ENCODE data around the gene AKNA. TPM values are rescaled to one million over a fixed set of nuclear protein-coding genes. Genes with fewer than 3 reads are reported as not detected.

AKNA gene
- total and polyA plus RNA-seq, 2 of the 8 experiments (the other 6 are each of a cell fraction or from before 2014, with no cell fraction given) = 21.0 to 27.4 TPM

Other genes starting within 250 kb of the AKNA start
- 22.5 and 22.8 TPM in 2 replicates for gene COL27A1, start 232.4 kb downstream of the AKNA start, total RNA-seq (2021; fragmentation: NEBNext Ultra II Directional; extraction: Animal tissue kit (Norgen Biotek cat#: 25700))
- 15.1 and 26.0 TPM in 2 replicates for gene COL27A1, start 232.4 kb downstream of the AKNA start, polyA plus RNA-seq (2011; rRNA removed)
- gene ORM1, start 64.9 kb downstream of the AKNA start, total RNA-seq (2021; fragmentation: NEBNext Ultra II Directional; extraction: Animal tissue kit (Norgen Biotek cat#: 25700)) = not detected in 2 replicates
- gene ORM1, start 64.9 kb downstream of the AKNA start, polyA plus RNA-seq (2011; rRNA removed) = 0.32 TPM in 1 of 2 replicates, not detected in the other
- gene ORM2, start 58.1 kb downstream of the AKNA start, total RNA-seq (2021; fragmentation: NEBNext Ultra II Directional; extraction: Animal tissue kit (Norgen Biotek cat#: 25700)) = 0.90 TPM in 1 of 2 replicates, not detected in the other
- gene ORM2, start 58.1 kb downstream of the AKNA start, polyA plus RNA-seq (2011; rRNA removed) = 0.66 and 1.3 TPM in 2 replicates
- 7.4 and 7.7 TPM in 2 replicates for gene WHRN, start 117.5 kb upstream of the AKNA start, total RNA-seq (2021; fragmentation: NEBNext Ultra II Directional; extraction: Animal tissue kit (Norgen Biotek cat#: 25700))
- gene WHRN, start 117.5 kb upstream of the AKNA start, polyA plus RNA-seq (2011; rRNA removed) = 4.4 and 8.3 TPM in 2 replicates
- 112 and 114 TPM in 2 replicates for gene ATP6V1G1, start 199.8 kb upstream of the AKNA start, total RNA-seq (2021; fragmentation: NEBNext Ultra II Directional; extraction: Animal tissue kit (Norgen Biotek cat#: 25700))
- gene ATP6V1G1, start 199.8 kb upstream of the AKNA start, polyA plus RNA-seq (2011; rRNA removed) = 76.5 and 124 TPM in 2 replicates
- gene TMEM268, start 223.3 kb upstream of the AKNA start, total RNA-seq (2021; fragmentation: NEBNext Ultra II Directional; extraction: Animal tissue kit (Norgen Biotek cat#: 25700)) = 7.7 and 9.8 TPM in 2 replicates
- 8.3 and 11.4 TPM in 2 replicates for gene TMEM268, start 223.3 kb upstream of the AKNA start, polyA plus RNA-seq (2011; rRNA removed)